Embryonic facial prominence (tissue), 1 donor: ENCODE data around the gene EXD3.
"Not testable (repeated sequence)": the region's sequence is repeated elsewhere in the genome, so short reads cannot be mapped to it uniquely, and the experiment has no call there.

Experiments
- DNase-seq: peaks from one replicate; pipeline ENCODE4 v3.0.0-alpha.2; 2016; ENCODE audit errors: extremely low spot score

The EXD3 gene

GRCh38 chr9:137380171-137380570 lies 42.8 kb downstream of the EXD3 start:
- DNase-seq: no peak

GRCh38 chr9:137379761-137380161 lies 43.2 kb downstream of the EXD3 start:
- no peak for DNase-seq

- not testable (repeated sequence) for DNase-seq
Observed at GRCh38 chr9:137378688-137379410, 44.1 kb downstream of the EXD3 start.

- DNase-seq: no peak
Observed at GRCh38 chr9:137376386-137376785, 46.6 kb downstream of the EXD3 start.

GRCh38 chr9:137375321-137376058 lies 47.5 kb downstream of the EXD3 start:
- DNase-seq: no peak

- DNase-seq: no peak
Observed at GRCh38 chr9:137374131-137374845, 48.7 kb downstream of the EXD3 start.

- no peak for DNase-seq
Observed at GRCh38 chr9:137373611-137373980, 49.4 kb downstream of the EXD3 start.

- DNase-seq: no peak
Observed at GRCh38 chr9:137372693-137373610, 50.0 kb downstream of the EXD3 start.

- DNase-seq: no peak
Observed at GRCh38 chr9:137371946-137372651, 50.9 kb downstream of the EXD3 start.

GRCh38 chr9:137371521-137371941 lies 51.4 kb downstream of the EXD3 start:
- no peak for DNase-seq

GRCh38 chr9:137370865-137371520 lies 52.0 kb downstream of the EXD3 start:
- DNase-seq: no peak

GRCh38 chr9:137369911-137370764 lies 52.8 kb downstream of the EXD3 start:
- no peak for DNase-seq

GRCh38 chr9:137369061-137369787 lies 53.7 kb downstream of the EXD3 start:
- no peak for DNase-seq

- DNase-seq: no peak
Observed at GRCh38 chr9:137368431-137369035, 54.4 kb downstream of the EXD3 start.

- no peak for DNase-seq
Observed at GRCh38 chr9:137367506-137368430, 55.2 kb downstream of the EXD3 start.

- DNase-seq: no peak
Observed at GRCh38 chr9:137366891-137367381, 56.0 kb downstream of the EXD3 start.

- DNase-seq: no peak
Observed at GRCh38 chr9:137366445-137366810, 56.5 kb downstream of the EXD3 start.
